SU-DHL-6 (cell line): ENCODE results near the gene HTATSF1.

Experiments
- H2AFZ ChIP-seq: fragments of 200-600 bp; sonication (generic); 2 replicates; pipeline ENCODE4 v1.6.1; 2014; ENCODE audit warnings: low read depth, mild to moderate bottlenecking, moderate library complexity, mixed read lengths, antibody characterized with exemption, low read length; ENCODE audit not compliant: severe bottlenecking
- H3F3A ChIP-seq: fragments of 200-600 bp; shearing (Covaris generic); 2 replicates; pipeline ENCODE4 v1.6.0; 2016; ENCODE audit warnings: antibody characterized with exemption, mild to moderate bottlenecking; ENCODE audit not compliant: insufficient read depth
- H3K27ac ChIP-seq: fragments of 200-600 bp; sonication (generic); 2 replicates; pipeline ENCODE4 v1.5.1; 2016; ENCODE audit warnings: low read depth, mild to moderate bottlenecking, low read length, moderate library complexity, mixed read lengths
- H3K27me3 ChIP-seq: fragments of 200-600 bp; sonication (generic), shearing (Covaris generic); 2 replicates; pipeline ENCODE4 v1.6.0; 2014; ENCODE audit warnings: mild to moderate bottlenecking, low read length
- H3K36me3 ChIP-seq: fragments of 200-600 bp; sonication (generic); 2 replicates; pipeline ENCODE4 v1.6.1; 2014; ENCODE audit warnings: mild to moderate bottlenecking, low read length, mixed read lengths
- H3K4me2 ChIP-seq: fragments of 300-600, 200-600 bp; shearing (Covaris generic), sonication (generic); 2 replicates; pipeline ENCODE4 v1.6.0; 2014; ENCODE audit warnings: low read length, low read depth, mild to moderate bottlenecking; ENCODE audit not compliant: poor library complexity, severe bottlenecking
- H3K4me3 ChIP-seq: fragments of 200-600 bp; sonication (generic); 2 replicates; pipeline ENCODE4 v1.5.1; 2014; ENCODE audit warnings: antibody characterized with exemption, low read length, mild to moderate bottlenecking, mixed read lengths; ENCODE audit not compliant: insufficient read depth, poor library complexity, severe bottlenecking
- H3K79me2 ChIP-seq: fragments of 200-600 bp; sonication (generic); 2 replicates; pipeline ENCODE4 v1.6.1; 2014; ENCODE audit warnings: mild to moderate bottlenecking, low read length, moderate library complexity; ENCODE audit not compliant: insufficient read depth
- H3K9ac ChIP-seq: fragments of 200-600 bp; sonication (generic); 2 replicates; pipeline ENCODE4 v1.7.0; 2014; ENCODE audit warnings: mild to moderate bottlenecking, low read length
- H3K9me2 ChIP-seq: fragments of 200-600 bp; sonication (generic); replicated peaks from 2 replicates; pipeline ENCODE4 v1.6.1; 2014; ENCODE audit warnings: low read length; ENCODE audit not compliant: insufficient read depth
- H3K9me3 ChIP-seq: fragments of 200-600 bp; sonication (generic); 2 replicates; pipeline ENCODE4 v1.6.1; 2014; ENCODE audit warnings: low read length, mixed read lengths; ENCODE audit not compliant: insufficient read depth
- H4K20me1 ChIP-seq: fragments of 200-600 bp; sonication (generic); 2 replicates; pipeline ENCODE4 v1.6.1; 2014; ENCODE audit warnings: low read depth, mild to moderate bottlenecking, antibody characterized with exemption, low read length, moderate library complexity, mixed read lengths
- CTCF ChIP-seq: fragments of 200-600 bp; sonication (generic); IDR thresholded peaks from one replicate; pipeline ENCODE4 v1.5.1; 2017; ENCODE audit warnings: antibody characterized with exemption, mild to moderate bottlenecking, low read length, moderate library complexity; ENCODE audit not compliant: insufficient read depth, poor library complexity, severe bottlenecking
- EZH2phosphoT487 ChIP-seq: fragments of 200-600 bp; sonication (generic), shearing (Covaris generic); conservative IDR thresholded peaks from 2 replicates; pipeline ENCODE4 v1.6.1; 2018; ENCODE audit warnings: mild to moderate bottlenecking, antibody characterized with exemption, low read length, moderate library complexity, mixed read lengths

Gene HTATSF1

GRCh38 chrX:136476501-136476900 is 20.9 kb upstream of the HTATSF1 start:
- H3K27me3 ChIP-seq = no peaks in the 10 kb centered on the region
- no peak overlapping the region for H3K27ac ChIP-seq
- H3K9me3 ChIP-seq = no peaks in the 10 kb centered on the region
- H4K20me1 ChIP-seq = no peaks in the 10 kb centered on the region
- H3K79me2 ChIP-seq = no peaks in the 10 kb centered on the region
- no peak overlapping the region for H3K4me3 ChIP-seq
- TF ChIP-seq EZH2phosphoT487 = no peak
- no peak for TF ChIP-seq CTCF
- no peaks in the 10 kb centered on the region for H3K9me2 ChIP-seq
- H3K9ac ChIP-seq = no peak overlapping the region
- H3K36me3 ChIP-seq = no peaks in the 10 kb centered on the region
- H3F3A ChIP-seq = no peaks in the 10 kb centered on the region
- H2AFZ ChIP-seq = no peak overlapping the region
- H3K4me2 ChIP-seq = no peak overlapping the region

- Histone ChIP-seq H4K20me1 (no peaks in the 10 kb centered on the region), H3K4me2 (no peak overlapping the region), H3F3A (no peaks in the 10 kb centered on the region), H3K9ac (no peak overlapping the region), H3K36me3 (no peaks in the 10 kb centered on the region), H3K27ac (no peak overlapping the region), H3K9me3 (no peaks in the 10 kb centered on the region), H3K79me2 (no peaks in the 10 kb centered on the region), H3K9me2 (no peaks in the 10 kb centered on the region), H2AFZ (no peak overlapping the region), H3K27me3 (no peaks in the 10 kb centered on the region), H3K4me3 (no peak overlapping the region)
- no peak for TF ChIP-seq EZH2phosphoT487
Observed at GRCh38 chrX:136477026-136477425, 20.4 kb upstream of the HTATSF1 start.

GRCh38 chrX:136480383-136480782 is 17.0 kb upstream of the HTATSF1 start:
- Histone ChIP-seq H2AFZ (no peak overlapping the region), H3K9ac (no peak overlapping the region), H3K9me2 (no peaks in the 10 kb centered on the region), H3K4me2 (no peak overlapping the region), H3K36me3 (no peaks in the 10 kb centered on the region), H4K20me1 (no peaks in the 10 kb centered on the region), H3K79me2 (no peaks in the 10 kb centered on the region), H3K27ac (no peak overlapping the region), H3K27me3 (no peaks in the 10 kb centered on the region), H3K9me3 (no peaks in the 10 kb centered on the region), H3K4me3 (no peak overlapping the region), H3F3A (no peaks in the 10 kb centered on the region)
- TF ChIP-seq CTCF = no peak
- no peak for TF ChIP-seq EZH2phosphoT487

- Histone ChIP-seq H3K4me2 (no peak within 1 kb of the TSS), H4K20me1 (no peaks in the 10 kb centered on the region), H3K36me3 (no peaks in the 10 kb centered on the region), H3K9ac (no peak within 1 kb of the TSS), H2AFZ (no peak within 1 kb of the TSS), H3K4me3 (no peak within 1 kb of the TSS), H3K27me3 (no peaks in the 10 kb centered on the region), H3F3A (no peaks in the 10 kb centered on the region), H3K9me2 (no peaks in the 10 kb centered on the region), H3K27ac (no peak within 1 kb of the TSS), H3K9me3 (no peaks in the 10 kb centered on the region), H3K79me2 (no peaks in the 10 kb centered on the region)
- TF ChIP-seq EZH2phosphoT487 = no peak
- TF ChIP-seq CTCF = no peak
Observed at GRCh38 chrX:136487647-136488046, 9.7 kb upstream of the HTATSF1 start, which contains the start of gene BRS3. BRS3 (plus strand) TSS chrX:136487947; CDS start chrX:136488115, 168 bp downstream.
